GM18498 (cell line): ENCODE data around the gene PBX4.
A peak's percentile ranks its signal among the peaks of the same experiment; 100 is the strongest.
"Not testable (repeated sequence)": the region's sequence is repeated elsewhere in the genome, so short reads cannot be mapped to it uniquely, and the experiment has no call there.

Source experiments
- ATAC-seq: cut with Tn5 transposase; IDR thresholded peaks from one replicate; pipeline ENCODE4 v1.9.1; 2021; ENCODE audit warnings: mild to moderate bottlenecking, moderate library complexity; ENCODE audit not compliant: unreplicated experiment

Gene PBX4

GRCh38 chr19:19618219-19619051, at the start of gene PBX4:
TSS of gene PBX4 (minus strand) at chr19:19618687. CDS start at chr19:19618629, 58 bp downstream.
- peak; percentile 98 for ATAC-seq

GRCh38 chr19:19665420-19665948, 47.0 kb upstream of the PBX4 start:
- not testable (repeated sequence) for ATAC-seq

- ATAC-seq = peak; percentile 71
Observed at GRCh38 chr19:19663256-19664120, 45.0 kb upstream of the PBX4 start, which contains the start of gene ATP13A1. TSS of gene ATP13A1 (minus strand) at chr19:19663676. CDS start at chr19:19663666, 10 bp downstream.

- ATAC-seq = no peak
Observed at GRCh38 chr19:19662871-19663255, 44.4 kb upstream of the PBX4 start.

- ATAC-seq = no peak
Observed at GRCh38 chr19:19662344-19662743, 43.9 kb upstream of the PBX4 start.

GRCh38 chr19:19661675-19662251, 43.3 kb upstream of the PBX4 start:
- ATAC-seq = peak; percentile 39

GRCh38 chr19:19661141-19661674, 42.7 kb upstream of the PBX4 start:
- ATAC-seq = no peak

GRCh38 chr19:19659646-19660245, 41.3 kb upstream of the PBX4 start:
- ATAC-seq = no peak

GRCh38 chr19:19657397-19657783, 38.9 kb upstream of the PBX4 start:
- ATAC-seq = no peak

GRCh38 chr19:19656451-19657396, 38.2 kb upstream of the PBX4 start:
- ATAC-seq = no peak

GRCh38 chr19:19655641-19656343, 37.3 kb upstream of the PBX4 start:
- no peak for ATAC-seq

GRCh38 chr19:19655051-19655594, 36.6 kb upstream of the PBX4 start:
- ATAC-seq = no peak

GRCh38 chr19:19654441-19654840, 36.0 kb upstream of the PBX4 start:
- no peak for ATAC-seq

GRCh38 chr19:19653597-19654147, 35.2 kb upstream of the PBX4 start:
- no peak for ATAC-seq

GRCh38 chr19:19652482-19653295, 34.2 kb upstream of the PBX4 start:
- no peak for ATAC-seq

GRCh38 chr19:19651076-19651475, 32.6 kb upstream of the PBX4 start:
- no peak for ATAC-seq

GRCh38 chr19:19650331-19650730, 31.8 kb upstream of the PBX4 start:
- no peak for ATAC-seq
